ENCODE data around the gene MLLT6. TPM values are rescaled to one million over a fixed set of nuclear protein-coding genes. Genes with fewer than 3 reads are reported as not detected.

The MLLT6 gene
- total and polyA plus RNA-seq, 2 of the 13 experiments (the other 11 are each of a cell fraction or from before 2014, with no cell fraction given): 50.7 to 69.5 TPM

- TF ChIP-seq ZSCAN5A (CRISPR knock-in tag; IDR thresholded peaks at IDR 0.05; ENCODE audit: borderline replicate concordance): peak; percentile 95
- TF ChIP-seq ESRRA (CRISPR knock-in tag; IDR thresholded peaks at IDR 0.05; ENCODE audit: low read depth): peak; percentile 45; the same call in 1 of the 2 replicates
- no peak for TF ChIP-seq ZNF660 (CRISPR knock-in tag; IDR thresholded peaks at IDR 0.05; ENCODE audit: borderline replicate concordance, low read depth)
- peak; percentile 78 for TF ChIP-seq ZBTB7B (CRISPR knock-in tag; IDR thresholded peaks at IDR 0.05)
- peak; percentile 97 for TF ChIP-seq RARG (CRISPR knock-in tag; IDR thresholded peaks at IDR 0.05; ENCODE audit: low read depth)
- TF ChIP-seq HINFP (CRISPR knock-in tag; IDR thresholded peaks at IDR 0.05; ENCODE audit: low read depth): peak; percentile 75; the same call in 1 of the 2 replicates
- TF ChIP-seq ZNF776 (CRISPR knock-in tag; IDR thresholded peaks at IDR 0.05): peak; percentile 36; the same call in 1 of the 2 replicates
- TF ChIP-seq ZNF616 (CRISPR knock-in tag; IDR thresholded peaks at IDR 0.05; ENCODE audit: low read depth): peak; percentile 96
- no peak for TF ChIP-seq BCLAF1 (IDR thresholded peaks at IDR 0.05)
- no peak for TF ChIP-seq ZNF674 (CRISPR knock-in tag; IDR thresholded peaks at IDR 0.05; ENCODE audit: low read depth)
- TF ChIP-seq PAXIP1 (CRISPR knock-in tag; conservative IDR thresholded peaks at IDR 0.05): no peak; the same call in 1 of the 2 replicates
- no peak for TF ChIP-seq ZFP62 (CRISPR knock-in tag; IDR thresholded peaks at IDR 0.05)
- TF ChIP-seq ATF7-NPFF (CRISPR knock-in tag; IDR thresholded peaks at IDR 0.05; ENCODE audit: low read depth): peak; percentile 99
- TF ChIP-seq RXRA (CRISPR knock-in tag; IDR thresholded peaks at IDR 0.05): peak; percentile 68
- no peak for TF ChIP-seq SP140L (CRISPR knock-in tag; IDR thresholded peaks at IDR 0.05; ENCODE audit: borderline replicate concordance)
- TF ChIP-seq GABPB1 (CRISPR knock-in tag; IDR thresholded peaks at IDR 0.05): peak; percentile 81
- TF ChIP-seq ZNF230 (CRISPR knock-in tag; IDR thresholded peaks at IDR 0.05): no peak; the same call in 1 of the 2 replicates
- TF ChIP-seq SMAD3 (CRISPR knock-in tag; IDR thresholded peaks at IDR 0.05): peak; percentile 87
- TF ChIP-seq SMAD1 (CRISPR knock-in tag; IDR thresholded peaks at IDR 0.05; ENCODE audit: borderline replicate concordance, low read depth): 0 out of 2 replicates have a peak, but pooled peaks have one; percentile 70
- TF ChIP-seq STAT5B (CRISPR knock-in tag; IDR thresholded peaks at IDR 0.05): peak; percentile 97
Observed at GRCh38 chr17:38674749-38675615, 30.1 kb upstream of the MLLT6 start, which contains the start of gene EPOP (continued).

All from HepG2 (cell line).